WTC11 (cell line): ENCODE measurements around the gene CREB1. TPM values are rescaled to one million over a fixed set of nuclear protein-coding genes. Genes with fewer than 3 reads are reported as not detected.

Experiments used
- ATAC-seq: fragments of 200-7000 bp; cut with Tn5 transposase; 2 replicates; pipeline ENCODE4 v1.10.0; 2021; ENCODE audit warnings: mild to moderate bottlenecking, moderate library complexity
- CTCF ChIA-PET: fragments of 300-600 bp; sonication (Branson Sonifier 250); formaldehyde crosslinking; loops from one replicate; lab custom pipeline; 2021; ENCODE audit warnings: antibody characterized with exemption; lab: Charles Lee
- POLR2A ChIA-PET: fragments of 350-600 bp; sonication (Branson Sonifier 250); formaldehyde crosslinking; loops from one replicate; lab custom pipeline; 2021; ENCODE audit warnings: antibody characterized with exemption; lab: Charles Lee
- DNase-seq: peaks from one replicate; pipeline ENCODE4 v3.0.0; 2021; ENCODE audit warnings: low spot score
- H3K27ac Mint-ChIP-seq: 2 replicates; pipeline ENCODE4 v1.8.0; 2021; ENCODE audit warnings: mixed read lengths
- H3K27me3 Mint-ChIP-seq: 2 replicates; pipeline ENCODE4 v1.8.0; 2021; ENCODE audit warnings: low read depth, mild to moderate bottlenecking, moderate library complexity, mixed read lengths
- H3K36me3 Mint-ChIP-seq: 2 replicates; pipeline ENCODE4 v1.8.0; 2021; ENCODE audit warnings: mixed read lengths
- H3K4me1 Mint-ChIP-seq: 2 replicates; pipeline ENCODE4 v1.8.0; 2022; ENCODE audit warnings: mixed read lengths
- H3K4me3 Mint-ChIP-seq: 2 replicates; pipeline ENCODE4 v1.8.0; 2021; ENCODE audit warnings: mild to moderate bottlenecking, moderate library complexity, mixed read lengths
- H3K9me3 Mint-ChIP-seq: 2 replicates; pipeline ENCODE4 v1.8.0; 2021; ENCODE audit warnings: mixed read lengths
- ETV6 ChIP-seq: sonication (generic); formaldehyde crosslinking; IDR thresholded peaks from 2 replicates; pipeline ENCODE4 v1.8.1; 2022; ENCODE audit warnings: mild to moderate bottlenecking, missing genetic modification reagents
- FOXP1 ChIP-seq: sonication (generic); formaldehyde crosslinking; IDR thresholded peaks from 2 replicates; pipeline ENCODE4 v1.8.0; 2022; ENCODE audit warnings: missing genetic modification reagents, mild to moderate bottlenecking, moderate library complexity, borderline replicate concordance
- GRHL2 ChIP-seq: fragments of 250-450 bp; sonication (Bioruptor Pico); IDR thresholded peaks from 2 replicates; pipeline ENCODE4 v1.8.0; 2022; ENCODE audit warnings: mild to moderate bottlenecking, moderate library complexity; ENCODE audit not compliant: insufficient replicate concordance, severe bottlenecking
- IRF2 ChIP-seq: sonication (generic); formaldehyde crosslinking; IDR thresholded peaks from 2 replicates; pipeline ENCODE4 v1.8.0; 2022; ENCODE audit warnings: low read depth, missing genetic modification reagents, borderline replicate concordance
- MLX ChIP-seq: sonication (generic); formaldehyde crosslinking; IDR thresholded peaks from 2 replicates; pipeline ENCODE4 v1.8.1; 2023; ENCODE audit warnings: mild to moderate bottlenecking, missing genetic modification reagents, moderate library complexity
- MXD4 ChIP-seq: fragments of 250-450 bp; sonication (Bioruptor Pico); IDR thresholded peaks from 2 replicates; pipeline ENCODE4 v1.8.0; 2021; ENCODE audit warnings: mild to moderate bottlenecking, moderate library complexity, borderline replicate concordance
- NR3C1 ChIP-seq: sonication (generic); formaldehyde crosslinking; conservative IDR thresholded peaks from 2 replicates; pipeline ENCODE4 v1.8.1; 2023; ENCODE audit warnings: low read depth, mild to moderate bottlenecking, missing genetic modification reagents
- PRDM15 ChIP-seq: sonication (generic); formaldehyde crosslinking; IDR thresholded peaks from 2 replicates; pipeline ENCODE4 v1.8.0; 2022; ENCODE audit warnings: missing genetic modification reagents
- PRRX2 ChIP-seq: fragments of 250-450 bp; sonication (Bioruptor Pico); IDR thresholded peaks from 2 replicates; pipeline ENCODE4 v1.8.0; 2021; ENCODE audit warnings: mild to moderate bottlenecking
- RORB ChIP-seq: fragments of 250-450 bp; sonication (Bioruptor Pico); IDR thresholded peaks from 2 replicates; pipeline ENCODE4 v1.9.0; 2021; ENCODE audit warnings: mild to moderate bottlenecking
- SMAD3 ChIP-seq: sonication (generic); formaldehyde crosslinking; IDR thresholded peaks from 2 replicates; pipeline ENCODE4 v1.8.0; 2022; ENCODE audit warnings: missing genetic modification reagents, mild to moderate bottlenecking, borderline replicate concordance
- STAT6 ChIP-seq: sonication (generic); formaldehyde crosslinking; conservative IDR thresholded peaks from 2 replicates; pipeline ENCODE4 v1.8.1; 2023; ENCODE audit warnings: mild to moderate bottlenecking, low read depth, missing genetic modification reagents, moderate library complexity
- USF1 ChIP-seq: sonication (generic); formaldehyde crosslinking; IDR thresholded peaks from 2 replicates; pipeline ENCODE4 v1.8.0; 2022; ENCODE audit warnings: mild to moderate bottlenecking, missing genetic modification reagents
- USF2 ChIP-seq: sonication (generic); formaldehyde crosslinking; IDR thresholded peaks from 2 replicates; pipeline ENCODE4 v1.8.1; 2023; ENCODE audit warnings: mild to moderate bottlenecking, missing genetic modification reagents, moderate library complexity
- ZBTB21 ChIP-seq: sonication (generic); formaldehyde crosslinking; IDR thresholded peaks from 2 replicates; pipeline ENCODE4 v1.8.1; 2023; ENCODE audit warnings: mild to moderate bottlenecking, missing genetic modification reagents, borderline replicate concordance
- ZNF121 ChIP-seq: sonication (generic); formaldehyde crosslinking; IDR thresholded peaks from 2 replicates; pipeline ENCODE4 v1.8.0; 2023; ENCODE audit warnings: missing genetic modification reagents
- ZNF219 ChIP-seq: sonication (generic); formaldehyde crosslinking; IDR thresholded peaks from 2 replicates; pipeline ENCODE4 v1.8.0; 2023; ENCODE audit warnings: missing genetic modification reagents, mild to moderate bottlenecking, borderline replicate concordance
- ZNF232 ChIP-seq: sonication (generic); formaldehyde crosslinking; IDR thresholded peaks from 2 replicates; pipeline ENCODE4 v1.8.0; 2022; ENCODE audit warnings: mild to moderate bottlenecking, missing genetic modification reagents
- ZNF416 ChIP-seq: fragments of 250-450 bp; sonication (Bioruptor Pico); IDR thresholded peaks from 2 replicates; pipeline ENCODE4 v1.9.0; 2021; ENCODE audit warnings: mild to moderate bottlenecking, inconsistent platforms
- ZNF532 ChIP-seq: fragments of 250-450 bp; sonication (Bioruptor Pico); IDR thresholded peaks from 2 replicates; pipeline ENCODE4 v1.9.0; 2021; ENCODE audit warnings: mild to moderate bottlenecking, borderline replicate concordance
- ZSCAN18 ChIP-seq: fragments of 250-450 bp; sonication (Bioruptor Pico); IDR thresholded peaks from 2 replicates; pipeline ENCODE4 v2.1.2; 2022; ENCODE audit warnings: mild to moderate bottlenecking, moderate library complexity
- total RNA-seq: library from RNA; stranded (reverse); gene quantifications from 3 replicates; pipeline ENCODE4 v1.2.3, GENCODE V29; 2021

Gene CREB1
- total RNA-seq, 1 experiment from 2014 or later: 97.7 TPM

GRCh38 chr2:207497596-207497995 is 32.2 kb upstream of the CREB1 start (continued):
- TF ChIP-seq PRDM15 (CRISPR knock-in tag) (no peak), ETV6 (CRISPR knock-in tag) (no peak), MXD4 (CRISPR knock-in tag) (no peak), RORB (CRISPR knock-in tag) (no peak), PRRX2 (CRISPR knock-in tag) (no peak), NR3C1 (CRISPR knock-in tag) (no peak), STAT6 (no peak), ZBTB21 (no peak), ZNF232 (CRISPR knock-in tag) (no peak), SMAD3 (CRISPR knock-in tag) (no peak), USF1 (CRISPR knock-in tag) (no peak), ZNF121 (CRISPR knock-in tag) (no peak), IRF2 (CRISPR knock-in tag) (no peak)

GRCh38 chr2:207498427-207498826 is 31.3 kb upstream of the CREB1 start:
- Mint-ChIP-seq H3K4me3 (no peak overlapping the region), H3K27ac (no peak overlapping the region), H3K9me3 (no peaks in the 10 kb centered on the region), H3K27me3 (no peaks in the 10 kb centered on the region), H3K36me3 (no peaks in the 10 kb centered on the region), H3K4me1 (peaks cover 34% of the 10 kb centered on the region)
- ATAC-seq: peak; percentile 75
- DNase-seq: no peak
- ChIA-PET POLR2A (no interaction called here), CTCF (no interaction called here)
- no peak for TF ChIP-seq ZNF416
- TF ChIP-seq ZNF532 (CRISPR knock-in tag): no peak
- no peak for TF ChIP-seq ZNF219 (CRISPR knock-in tag)
- TF ChIP-seq GRHL2: no peak
- no peak for TF ChIP-seq USF2 (CRISPR knock-in tag)
- no peak for TF ChIP-seq ZSCAN18 (CRISPR knock-in tag)
- no peak for TF ChIP-seq FOXP1 (CRISPR knock-in tag)
- no peak for TF ChIP-seq MLX
